ENCODE results near the gene RPS16. TPM values are rescaled to one million over a fixed set of nuclear protein-coding genes. Genes with fewer than 3 reads are reported as not detected.

Gene RPS16
- total RNA-seq, 1 donor from 2014 or later = 1,329 TPM

GRCh38 chr19:39434123-39435076 lies 1.3 kb downstream of the RPS16 start:
- FAIRE-seq = no peak
- peak overlapping the region; percentile 100 for H3K4me3 Mint-ChIP-seq (ENCODE audit: unreplicated experiment)
- H3K27ac ChIP-seq (ENCODE audit: low read depth, low read length) = peak overlapping the region; percentile 94

GRCh38 chr19:39433480-39434079 lies 2.2 kb downstream of the RPS16 start:
- no peaks in the 10 kb centered on the region for H3K9me3 Mint-ChIP-seq (ENCODE audit: unreplicated experiment)
- peak overlapping the region; percentile 94 for H3K27ac ChIP-seq (ENCODE audit: low read depth, low read length)
- no peaks in the 10 kb centered on the region for H3K9me3 ChIP-seq (ENCODE audit: insufficient read depth, low read depth, low read length)
- peak overlapping the region; percentile 75 for H3K27ac Mint-ChIP-seq (ENCODE audit: unreplicated experiment)
- peaks cover 28% of the 10 kb centered on the region for H3K4me1 Mint-ChIP-seq (ENCODE audit: low read depth, unreplicated experiment)
- no peaks in the 10 kb centered on the region for H3K27me3 ChIP-seq (ENCODE audit: insufficient read depth, low read length)
- no peaks in the 10 kb centered on the region for H3K27me3 Mint-ChIP-seq (ENCODE audit: low read depth, unreplicated experiment)
- H3K4me3 ChIP-seq (ENCODE audit: insufficient read depth, low read depth, low read length) = peak overlapping the region; percentile 99
- peaks cover 33% of the 10 kb centered on the region for H3K4me1 ChIP-seq (ENCODE audit: insufficient read depth, low read length)
- peak overlapping the region; percentile 99 for H3K9ac ChIP-seq (ENCODE audit: low read length)
- peak overlapping the region; percentile 100 for H3K4me3 Mint-ChIP-seq (ENCODE audit: unreplicated experiment)
- FAIRE-seq (no peak), DNase-seq (ENCODE audit: low read depth) (no peak)
- H3K36me3 Mint-ChIP-seq (ENCODE audit: low read depth, unreplicated experiment) = peaks cover 14% of the 10 kb centered on the region
- H3K79me2 ChIP-seq (ENCODE audit: insufficient read depth, low read length) = peaks cover 39% of the 10 kb centered on the region
- no peak overlapping the region for H2AFZ ChIP-seq (ENCODE audit: low read depth, low read length)
- no peak for TF ChIP-seq CTCF (IDR thresholded peaks at IDR 0.05; ENCODE audit: insufficient read depth, low read depth, low read length)
- no peak for TF ChIP-seq EZH2 (IDR thresholded peaks at IDR 0.05; ENCODE audit: insufficient read depth, low read length)
- peaks cover 26% of the 10 kb centered on the region for H3K36me3 ChIP-seq (ENCODE audit: insufficient read depth, low read length)
- peak overlapping the region; percentile 88 for H3K4me2 ChIP-seq (ENCODE audit: low read length)
- peaks cover 29% of the 10 kb centered on the region for H4K20me1 ChIP-seq (ENCODE audit: insufficient read depth, low read length)

More at GRCh38 chr19:39434123-39435076, 1.3 kb downstream of the RPS16 start:
- no peak for TF ChIP-seq EZH2 (IDR thresholded peaks at IDR 0.05; ENCODE audit: insufficient read depth, low read length)
- TF ChIP-seq CTCF (IDR thresholded peaks at IDR 0.05; ENCODE audit: insufficient read depth, low read depth, low read length) = no peak
- H3K9me3 Mint-ChIP-seq (ENCODE audit: unreplicated experiment) = no peaks in the 10 kb centered on the region
- peaks cover 14% of the 10 kb centered on the region for H3K36me3 Mint-ChIP-seq (ENCODE audit: low read depth, unreplicated experiment)
- H3K4me1 Mint-ChIP-seq (ENCODE audit: low read depth, unreplicated experiment) = peaks cover 24% of the 10 kb centered on the region
- Histone ChIP-seq H3K4me2 (ENCODE audit: low read length) (peak overlapping the region; percentile 88), H2AFZ (ENCODE audit: low read depth, low read length) (no peak overlapping the region), H3K79me2 (ENCODE audit: insufficient read depth, low read length) (peaks cover 39% of the 10 kb centered on the region), H3K36me3 (ENCODE audit: insufficient read depth, low read length) (peaks cover 26% of the 10 kb centered on the region), H3K9me3 (ENCODE audit: insufficient read depth, low read depth, low read length) (no peaks in the 10 kb centered on the region), H3K4me3 (ENCODE audit: insufficient read depth, low read depth, low read length) (peak overlapping the region; percentile 99), H4K20me1 (ENCODE audit: insufficient read depth, low read length) (peaks cover 29% of the 10 kb centered on the region), H3K27me3 (ENCODE audit: insufficient read depth, low read length) (no peaks in the 10 kb centered on the region), H3K9ac (ENCODE audit: low read length) (peak overlapping the region; percentile 99), H3K4me1 (ENCODE audit: insufficient read depth, low read length) (peaks cover 26% of the 10 kb centered on the region)
- no peaks in the 10 kb centered on the region for H3K27me3 Mint-ChIP-seq (ENCODE audit: low read depth, unreplicated experiment)
- peak overlapping the region; percentile 89 for H3K27ac Mint-ChIP-seq (ENCODE audit: unreplicated experiment)
- DNase-seq (ENCODE audit: low read depth) = no peak
